GM19043 (cell line): ENCODE data around the gene PLA2G4D.

Source experiments
- ATAC-seq: cut with Tn5 transposase; IDR thresholded peaks from one replicate; pipeline ENCODE4 v1.9.1; 2021; ENCODE audit warnings: low read depth; ENCODE audit not compliant: unreplicated experiment

PLA2G4D gene

DNA sequence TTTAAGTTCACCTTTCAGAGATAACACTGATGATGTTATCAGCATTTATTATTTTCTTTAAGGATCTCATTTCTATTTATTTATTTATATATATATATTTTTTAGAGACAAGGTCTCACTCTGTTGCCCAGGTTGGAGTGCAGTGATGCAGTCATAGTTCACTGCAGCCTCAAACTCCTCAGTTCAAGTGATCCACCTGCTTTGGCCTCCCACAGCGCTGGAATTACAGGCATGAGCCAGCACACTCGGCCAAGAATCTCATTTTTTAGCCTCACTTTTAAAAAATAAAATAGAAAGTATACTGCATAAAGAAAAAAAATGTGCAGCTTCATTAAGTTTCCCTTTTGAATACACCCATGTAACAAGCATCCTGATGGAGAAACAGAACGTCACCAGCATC, 35.6 kb downstream of the PLA2G4D start:
- ATAC-seq, result no peak

DNA sequence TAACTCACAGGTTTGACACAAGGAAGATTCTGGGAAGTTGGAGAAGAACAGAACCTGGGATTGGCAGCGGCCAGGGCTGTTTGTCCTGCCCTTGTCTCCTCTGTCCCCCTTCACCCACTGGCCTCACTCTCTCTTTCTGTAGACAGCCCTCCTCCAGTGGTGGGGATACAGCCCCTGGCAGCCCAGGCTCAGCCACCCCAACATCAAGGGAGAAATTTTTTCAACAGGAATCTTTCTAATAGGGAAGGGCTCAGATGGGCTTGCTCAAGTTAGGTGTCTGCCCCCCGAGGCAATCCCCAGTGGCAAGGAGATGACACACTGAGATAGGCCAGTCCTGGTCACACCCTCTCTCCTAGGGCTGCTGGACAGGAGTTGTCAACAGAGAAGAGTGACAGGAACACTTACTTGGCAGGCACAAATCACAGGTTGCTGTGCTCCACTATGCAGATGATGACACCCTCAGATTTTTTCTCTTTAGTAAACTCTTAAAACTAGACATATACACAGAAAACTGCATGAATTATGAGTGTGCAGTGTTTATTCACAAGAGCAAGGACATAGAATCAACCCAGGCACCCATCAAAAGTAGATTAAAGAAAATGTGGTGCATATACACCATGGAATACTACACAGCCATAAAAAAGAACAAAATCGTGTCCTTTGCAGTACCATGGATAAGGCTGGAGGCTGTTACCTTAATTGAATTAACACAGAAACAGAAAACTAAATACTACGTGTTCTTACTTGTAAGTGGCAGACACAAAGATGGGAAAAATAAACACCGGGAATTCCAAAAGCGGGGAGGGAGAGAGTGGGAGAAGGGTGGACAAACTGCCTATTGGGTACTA, 36.3 kb downstream of the PLA2G4D start:
- ATAC-seq, result no peak

DNA sequence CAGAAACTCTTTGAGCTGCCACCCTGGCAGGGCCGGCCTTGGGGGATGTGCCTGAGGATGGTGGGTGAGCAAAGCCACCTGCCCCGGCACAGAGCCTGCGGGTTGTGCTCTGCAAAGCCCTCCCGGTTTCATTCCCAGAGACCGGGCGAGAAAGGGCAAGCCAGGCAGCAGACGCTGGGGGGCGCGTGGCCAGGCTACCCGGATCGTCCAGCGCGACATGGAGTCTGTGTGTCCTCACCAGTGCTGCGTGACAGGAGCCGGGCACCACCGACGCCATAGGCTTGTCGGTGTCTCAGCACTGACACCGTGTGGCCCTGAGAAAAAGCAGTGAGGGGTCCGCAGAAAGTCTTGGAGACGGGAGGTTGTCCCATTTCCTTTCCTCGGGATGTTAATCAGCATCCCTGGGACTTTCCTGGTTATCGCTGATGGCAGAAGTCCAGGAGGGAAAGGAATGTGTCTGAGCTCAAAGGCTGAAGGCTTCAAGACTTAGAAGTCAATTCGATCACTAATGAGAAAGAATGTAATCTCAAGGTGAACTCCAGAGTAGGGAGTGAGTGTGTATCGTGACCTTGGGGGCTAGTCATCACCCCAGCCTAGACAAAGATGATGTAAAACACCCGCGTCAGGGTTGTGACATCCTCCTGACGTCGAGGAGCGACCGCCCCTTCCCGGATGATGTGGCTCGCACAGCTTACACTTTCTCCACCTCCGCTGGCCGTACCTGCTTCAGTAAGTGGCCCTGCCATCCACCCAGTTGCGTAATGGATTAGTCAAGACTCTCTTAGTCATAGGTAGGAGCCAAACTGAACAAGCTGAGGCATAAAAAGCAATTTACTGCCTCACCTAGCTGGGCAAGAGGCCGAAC, 37.2 kb downstream of the PLA2G4D start:
- no peak for ATAC-seq

DNA sequence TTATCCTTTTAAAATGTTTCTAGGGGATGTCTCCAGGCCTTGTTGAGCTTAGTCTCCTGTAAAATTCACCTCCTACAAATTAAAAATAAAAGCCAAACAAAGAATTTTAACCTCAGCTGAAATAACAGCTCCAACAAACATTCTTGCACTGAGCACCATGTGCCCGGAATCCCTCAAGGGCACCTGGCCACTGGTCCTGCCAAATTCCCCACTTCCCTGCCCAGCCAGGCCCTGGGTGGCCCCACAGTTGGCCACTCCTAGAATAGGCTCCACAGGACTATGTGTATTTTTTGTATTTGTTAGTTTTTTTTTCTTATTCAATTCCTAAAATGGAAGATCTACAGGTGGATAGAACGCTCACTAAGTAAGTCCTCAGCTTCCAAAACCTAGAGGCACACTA, 40.4 kb downstream of the PLA2G4D start:
- no peak for ATAC-seq

DNA sequence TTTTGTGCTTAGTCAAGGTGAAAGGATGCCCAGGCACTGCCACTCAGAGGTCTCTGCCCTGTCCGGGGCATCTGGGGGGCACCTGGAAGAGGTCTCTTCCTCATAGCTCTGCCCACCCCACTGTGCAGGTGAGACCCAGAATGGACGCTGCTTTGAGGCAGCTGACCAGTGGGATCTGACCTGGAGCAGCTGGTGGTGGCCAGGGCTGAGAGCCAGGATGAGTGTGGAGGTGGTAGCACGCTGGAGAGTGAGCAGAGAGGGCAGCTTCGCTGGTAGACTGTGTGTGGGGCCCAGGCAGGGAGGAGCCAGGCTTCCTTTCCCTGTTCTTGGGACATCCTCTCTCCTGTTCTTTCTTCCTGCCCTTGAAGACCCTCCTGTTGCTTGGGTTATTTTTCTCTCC, 41.4 kb downstream of the PLA2G4D start:
- ATAC-seq, result no peak

DNA sequence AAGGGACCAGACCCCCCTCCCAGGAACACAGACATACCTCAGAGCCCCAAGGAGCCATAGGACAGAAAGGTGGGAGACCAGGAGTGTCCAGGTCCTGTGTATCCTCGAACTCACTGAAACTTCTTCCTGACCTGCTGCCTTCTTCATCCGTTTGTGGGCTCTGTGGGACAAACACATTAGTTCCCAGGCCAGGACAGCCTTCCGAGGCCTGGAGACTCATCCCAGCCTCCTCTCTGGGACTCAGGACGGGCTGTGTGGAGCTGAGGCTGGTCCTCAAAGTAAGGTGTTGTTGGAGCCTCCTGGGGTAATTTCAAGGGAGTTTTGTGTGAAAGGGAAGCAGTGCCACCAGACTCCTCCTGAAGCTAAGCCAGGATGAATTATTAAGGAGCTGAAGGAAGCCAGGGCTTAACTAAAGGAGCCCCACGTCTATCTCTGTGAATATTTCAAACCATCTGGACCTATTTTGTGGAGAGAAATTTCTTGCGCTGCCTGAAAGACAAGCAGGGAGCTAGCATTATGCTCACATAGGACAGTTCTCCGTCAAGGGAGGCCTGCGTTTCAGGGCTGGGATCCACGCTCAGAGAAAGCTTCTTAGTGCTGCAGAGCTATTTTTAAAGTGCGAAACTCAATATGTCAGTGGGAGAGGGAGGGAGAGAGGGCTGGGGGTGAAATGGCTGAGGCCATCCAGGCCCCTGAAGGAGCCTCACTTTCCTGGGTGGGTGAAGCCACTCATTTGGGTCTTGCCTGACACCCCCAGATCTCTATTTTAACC, 43.7 kb downstream of the PLA2G4D start:
- ATAC-seq, result no peak

DNA sequence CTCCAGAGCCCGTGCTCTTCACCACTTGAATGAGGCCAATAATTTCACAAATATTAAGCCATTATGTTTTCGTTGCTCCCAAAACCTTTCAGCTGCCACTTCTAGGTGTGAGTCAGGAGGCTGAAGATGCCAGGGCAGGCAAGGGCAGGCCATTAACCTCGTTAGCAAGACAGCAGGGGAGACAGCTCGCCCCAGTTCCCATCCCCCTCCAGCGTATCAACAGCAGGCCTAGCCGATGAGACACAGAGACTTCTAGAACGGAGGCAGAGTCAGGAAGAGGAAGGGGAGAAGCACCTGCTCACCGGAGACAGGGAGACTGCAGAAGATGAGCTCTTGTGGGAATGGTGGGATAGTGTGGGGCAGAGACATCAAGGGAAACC, 45.6 kb downstream of the PLA2G4D start:
- no peak for ATAC-seq

DNA sequence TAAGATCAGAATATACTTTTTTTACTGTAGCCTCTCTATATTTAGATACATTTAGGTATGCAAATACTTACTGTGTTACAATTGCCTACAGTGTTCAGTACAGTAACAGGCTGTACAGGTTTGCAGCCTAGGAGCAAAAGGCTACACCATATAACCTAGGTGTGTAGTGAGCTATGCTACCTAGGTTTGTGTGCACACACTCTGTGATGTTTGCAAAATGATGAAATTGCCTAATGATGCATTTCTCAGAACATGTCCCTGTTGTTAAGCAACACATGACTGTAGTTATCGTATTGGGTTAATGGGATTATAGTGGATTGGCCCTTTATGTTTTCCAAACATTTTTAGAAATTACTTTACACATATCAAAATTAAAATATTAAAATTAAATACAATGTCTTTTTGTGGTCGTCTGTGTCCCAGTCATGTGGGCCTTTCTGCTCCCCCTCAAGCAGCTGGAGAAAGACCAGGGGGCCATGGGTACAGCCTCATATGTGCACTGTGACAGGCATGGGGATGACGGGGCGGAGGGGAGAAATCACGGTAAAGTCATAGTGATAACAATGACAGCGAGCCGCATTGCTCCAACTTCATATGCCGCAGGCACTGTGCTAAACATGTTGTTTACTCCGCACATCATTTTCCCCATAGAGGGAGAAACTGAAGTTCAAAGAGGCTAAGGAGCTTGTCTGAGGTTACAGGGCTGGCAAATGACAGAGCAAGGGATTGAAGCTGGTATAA, 46.1 kb downstream of the PLA2G4D start:
- no peak for ATAC-seq

DNA sequence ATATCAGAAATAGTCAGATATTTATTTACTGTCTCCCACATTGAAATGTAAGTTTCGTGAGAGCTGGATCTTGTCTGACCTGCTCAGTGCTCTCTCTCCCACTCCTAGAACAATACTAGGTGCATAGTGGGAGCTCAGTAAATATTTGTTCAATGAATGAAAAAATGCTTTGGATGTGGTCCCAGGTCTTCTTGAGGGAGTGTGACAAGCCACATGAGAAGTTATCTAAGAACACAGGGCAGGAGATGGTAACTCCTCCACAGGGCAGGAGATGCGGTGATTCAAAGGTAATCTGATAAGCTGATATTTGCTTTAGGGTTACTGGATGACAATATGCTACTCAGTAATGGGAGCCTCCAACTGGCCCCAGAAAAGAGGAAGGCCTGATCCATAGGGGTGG, 47.8 kb downstream of the PLA2G4D start:
- no peak for ATAC-seq

DNA sequence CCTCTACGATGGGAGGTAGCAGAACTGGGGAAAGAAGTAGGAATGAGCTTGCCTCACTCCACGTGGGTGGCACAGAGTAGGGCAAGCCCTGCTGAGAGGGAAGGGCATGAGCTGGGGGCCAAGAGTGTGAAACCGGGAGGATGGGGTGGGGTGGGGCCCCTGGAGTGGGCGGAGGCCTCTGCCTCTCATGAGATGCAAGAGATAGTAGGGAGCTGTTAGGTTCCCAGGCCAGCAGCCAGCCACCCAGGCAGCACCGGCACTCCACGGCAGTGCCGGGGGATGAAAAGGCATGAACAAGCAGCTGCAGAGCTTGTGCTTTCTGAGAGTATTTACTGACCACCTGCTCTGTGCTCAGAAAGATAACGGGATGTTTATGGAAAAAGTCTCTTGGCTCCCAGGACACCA, 49.1 kb downstream of the PLA2G4D start:
- no peak for ATAC-seq

DNA sequence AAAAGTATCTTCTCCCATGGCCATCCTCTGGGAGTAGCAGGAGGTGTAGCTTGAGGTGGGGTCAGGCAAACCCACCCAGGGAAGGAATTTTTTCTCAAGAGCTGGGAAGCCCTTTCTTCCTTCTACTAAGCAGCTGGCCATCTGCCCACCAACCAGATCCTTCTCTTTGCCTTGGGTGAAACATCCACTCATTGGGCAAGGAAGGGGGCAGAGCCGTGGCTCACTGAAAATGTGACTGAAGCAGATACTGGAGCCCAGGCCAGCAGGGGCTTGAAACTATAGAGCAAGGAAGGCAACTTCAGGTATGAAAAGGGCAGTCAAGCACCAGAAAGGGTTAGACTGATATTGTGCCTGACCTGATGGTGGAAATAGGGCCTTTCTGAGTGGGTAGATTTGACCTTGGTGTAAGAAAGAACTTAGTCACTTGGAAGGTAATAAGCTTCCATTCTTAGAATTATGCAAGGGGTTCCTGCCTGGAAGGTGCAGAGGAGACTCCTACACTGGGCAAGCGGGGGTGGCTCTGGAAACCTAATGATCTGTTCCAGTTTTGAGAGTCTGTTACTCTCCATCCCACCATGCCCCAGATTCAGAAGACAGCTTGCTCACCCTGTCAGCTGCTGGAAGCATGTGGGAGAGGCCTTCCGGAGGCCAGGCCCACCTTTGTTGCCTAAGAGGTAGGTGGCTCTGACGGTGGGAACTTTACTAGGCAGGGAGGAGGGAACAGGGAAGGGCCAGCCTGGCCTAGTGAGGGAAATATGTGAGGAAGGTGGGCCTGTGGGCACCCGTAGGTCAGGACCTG, 51.6 kb downstream of the PLA2G4D start:
- no peak for ATAC-seq

DNA sequence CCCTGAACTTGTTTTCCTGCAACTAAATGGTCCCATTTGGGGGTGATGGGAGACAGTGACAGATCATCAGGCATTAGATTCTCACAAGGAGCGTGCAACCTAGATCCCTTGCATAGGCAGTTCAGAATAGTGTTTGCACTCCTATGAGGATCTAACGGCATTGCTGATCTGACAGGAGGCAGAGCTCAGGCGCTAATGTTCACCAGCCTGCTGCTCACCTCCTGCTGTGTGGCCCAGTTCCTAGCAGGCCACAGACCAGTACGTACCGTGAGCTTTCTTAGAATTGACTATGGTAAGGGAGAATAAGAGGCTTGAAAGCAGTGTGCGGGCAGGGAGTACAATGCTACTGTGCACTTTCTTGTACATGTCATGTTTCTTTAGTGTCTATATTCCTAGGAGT, 56.0 kb downstream of the PLA2G4D start:
- ATAC-seq, result no peak

DNA sequence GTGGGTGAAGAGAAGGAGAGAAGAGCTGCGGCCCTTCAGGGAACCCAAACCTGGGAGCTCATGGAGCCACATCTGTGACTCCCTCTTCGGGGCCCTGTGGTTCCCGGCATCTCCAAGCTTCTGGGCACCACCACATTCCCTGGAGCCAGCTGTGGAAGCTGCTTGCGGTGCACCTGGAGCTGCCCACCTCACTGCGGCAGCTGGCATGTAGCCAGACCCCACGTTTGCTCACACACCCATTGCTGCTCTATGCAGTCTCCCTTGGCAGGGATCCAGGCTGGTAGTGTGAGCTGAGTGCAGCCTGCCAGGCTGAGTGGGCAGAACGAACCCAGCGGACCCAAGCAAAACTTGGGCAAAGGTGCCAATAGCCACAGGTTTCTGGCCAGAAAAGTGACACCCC, 56.7 kb downstream of the PLA2G4D start:
- no peak for ATAC-seq

DNA sequence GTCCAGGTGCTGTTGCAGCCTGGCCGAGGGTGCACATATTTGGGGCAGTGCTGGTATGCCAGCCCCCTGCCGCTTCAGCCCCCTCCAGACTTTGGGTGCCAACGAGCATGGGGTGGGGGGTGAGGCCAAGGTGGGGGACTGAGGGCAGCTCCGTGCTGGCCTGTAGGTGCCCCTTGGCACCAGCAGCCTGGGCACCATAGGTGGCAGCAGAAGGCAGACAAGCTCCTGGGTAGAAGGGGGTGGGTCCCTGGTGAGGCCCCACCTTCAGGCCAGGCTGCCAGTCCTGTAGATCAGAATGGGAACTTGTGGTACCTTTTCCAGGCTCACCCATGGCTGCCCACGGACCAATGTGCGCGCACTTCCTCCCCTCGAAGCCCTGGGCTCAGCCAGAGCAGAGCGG, 57.4 kb downstream of the PLA2G4D start:
- no peak for ATAC-seq

DNA sequence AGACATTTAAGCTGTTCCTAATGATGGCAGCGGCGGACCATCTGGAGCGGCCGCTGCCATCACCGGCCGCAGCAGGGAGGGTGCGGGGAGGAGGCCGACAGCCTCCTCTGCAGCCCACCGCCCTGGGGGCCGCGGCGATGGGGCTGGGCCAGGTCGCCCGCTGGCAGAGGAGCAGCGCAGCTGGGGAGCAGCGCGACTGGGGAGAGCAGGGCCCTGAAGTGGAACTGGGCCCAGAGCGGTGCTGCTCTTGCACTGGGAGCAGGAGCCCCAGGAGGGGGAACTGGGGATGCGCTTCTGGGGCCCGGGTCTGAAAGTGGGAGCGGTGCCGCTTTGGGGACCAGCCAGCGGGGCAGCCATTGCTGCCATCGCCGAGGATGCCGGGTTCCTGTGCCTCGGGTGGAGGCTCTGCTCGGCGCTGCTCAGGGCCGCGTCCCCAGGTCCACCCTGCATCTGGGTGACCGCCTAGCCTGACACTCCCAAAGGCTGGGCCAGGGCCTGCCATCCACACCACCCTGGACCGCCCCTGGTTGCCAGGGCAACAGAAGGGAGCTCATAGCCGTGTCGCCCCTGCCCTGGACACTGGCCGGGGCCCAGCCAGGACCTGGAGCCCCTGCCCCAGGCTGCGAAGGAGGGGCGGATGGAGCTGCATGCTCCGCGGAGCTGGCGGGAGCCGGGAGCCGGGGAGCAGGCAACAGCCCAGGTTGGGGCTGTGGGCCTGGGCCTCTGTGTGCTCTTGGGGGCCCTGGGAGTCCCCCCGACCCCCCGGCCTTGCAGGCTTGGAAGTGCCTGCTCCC, 58.1 kb downstream of the PLA2G4D start:
- no peak for ATAC-seq

DNA sequence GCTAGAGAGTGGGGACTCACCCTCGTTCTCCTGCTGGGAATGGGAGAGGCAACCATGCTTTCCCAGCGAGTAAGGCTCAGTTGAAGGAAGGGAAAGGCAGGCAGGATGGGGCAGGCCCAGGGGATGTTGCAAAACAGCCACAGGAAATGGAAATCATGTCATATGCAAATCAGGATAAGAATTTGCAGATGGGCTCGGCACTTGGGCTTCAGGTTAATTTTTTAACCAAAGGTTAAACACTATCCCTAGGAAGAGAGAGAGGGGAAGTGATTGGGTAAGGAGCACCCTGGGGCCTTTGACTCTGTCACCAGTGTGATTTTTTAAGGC, 59.0 kb downstream of the PLA2G4D start:
- ATAC-seq, result peak; percentile 76

DNA sequence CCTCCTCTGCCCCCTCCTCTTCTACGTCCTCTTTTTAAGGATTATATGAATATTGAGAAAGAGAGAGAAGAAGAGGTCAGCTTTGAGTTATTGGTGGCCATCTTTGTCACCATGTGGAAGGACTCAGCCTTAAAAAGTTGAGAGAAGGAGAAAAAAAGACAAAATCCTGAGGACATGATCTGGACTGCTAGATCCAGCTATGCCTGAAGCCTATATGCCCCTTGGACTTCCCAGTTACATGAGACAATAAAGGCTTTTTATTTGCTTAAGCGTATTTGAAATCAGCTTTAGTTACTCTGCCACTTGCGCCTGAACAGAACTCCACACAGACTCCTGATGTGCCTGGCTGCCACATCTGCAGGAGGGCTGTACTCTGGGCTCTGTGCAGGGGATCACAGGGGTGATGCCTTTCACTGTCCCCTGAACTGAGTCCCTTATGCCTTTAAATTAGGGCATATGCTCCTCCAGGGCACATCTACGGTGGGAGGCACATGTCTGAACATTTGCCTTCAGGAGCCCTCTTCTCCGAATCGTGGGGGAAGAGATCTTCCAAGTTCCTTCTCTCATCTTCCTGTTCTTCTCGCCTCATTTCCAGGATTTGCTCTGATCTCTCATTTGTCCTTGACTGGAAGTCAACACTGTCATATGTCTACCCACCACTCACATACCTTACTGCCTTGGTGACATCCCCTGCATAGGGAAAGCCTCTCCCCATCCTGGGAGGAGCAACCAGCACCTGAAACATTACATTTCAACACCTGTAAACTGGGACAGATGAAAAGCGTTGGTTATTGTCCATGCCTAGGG, 59.5 kb downstream of the PLA2G4D start:
- ATAC-seq, result peak; percentile 16

DNA sequence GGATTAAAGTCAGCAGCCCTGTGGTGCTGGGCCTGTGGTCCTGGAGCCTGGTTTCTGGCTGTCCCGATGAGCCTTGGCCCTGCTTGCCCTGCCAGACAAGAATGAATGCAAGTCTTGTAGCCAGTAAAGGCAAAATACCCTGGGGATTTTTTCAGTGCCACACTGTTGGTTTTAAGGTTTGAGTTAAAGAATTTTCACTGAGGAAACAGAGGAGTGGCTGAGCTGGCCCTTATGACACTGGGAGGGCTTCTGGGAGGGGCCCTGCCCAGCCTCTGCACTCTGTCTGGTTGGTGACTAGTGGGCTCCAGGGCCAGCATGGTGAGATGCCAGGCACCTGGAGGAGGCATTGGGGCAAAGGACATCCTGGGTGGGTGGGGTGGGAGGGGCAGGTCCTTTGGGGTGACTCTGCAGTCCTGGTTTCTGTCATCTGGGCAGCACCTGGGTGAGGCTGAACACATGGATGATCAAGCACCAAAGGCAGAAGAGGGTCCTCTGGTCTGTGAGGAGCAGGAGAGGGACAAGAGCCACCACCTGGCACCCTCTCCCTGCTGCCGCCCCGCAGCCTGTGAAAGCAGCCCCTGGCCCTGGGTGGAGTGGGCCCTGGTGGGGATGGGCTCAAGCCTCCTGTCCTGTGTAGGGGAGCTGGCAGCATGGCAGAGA, 61.0 kb downstream of the PLA2G4D start:
- no peak for ATAC-seq
